Activated effector memory CD4-positive, alpha-beta T cell treated with anti-CD3 and anti-CD28 coated beads, Interleukin-2, amount 50 U/mL, for 16 hours (primary cell): Measurements from ENCODE around the gene MBD4.
"Not testable (repeated sequence)": the region's sequence is repeated elsewhere in the genome, so short reads cannot be mapped to it uniquely, and the experiment has no call there.

Experiments used
- DNase-seq: peaks from one replicate; pipeline ENCODE4 v3.0.0-alpha.2; 2020

The MBD4 gene

GRCh38 chr3:129439817-129440617, at the start of gene MBD4, which contains the start of gene IFT122:
TSS of gene MBD4 (minus strand) at chr3:129439948. CDS start at chr3:129439833, 115 bp downstream.
TSS of gene IFT122 (plus strand) at chr3:129440224. CDS start at chr3:129440331, 107 bp downstream.
- peak; percentile 100 for DNase-seq

- not testable (repeated sequence) for DNase-seq
Measured at GRCh38 chr3:129489258-129489657, 49.5 kb upstream of the MBD4 start.

GRCh38 chr3:129487868-129488335, 48.2 kb upstream of the MBD4 start:
- not testable (repeated sequence) for DNase-seq

- no peak for DNase-seq
Measured at GRCh38 chr3:129487183-129487867, 47.6 kb upstream of the MBD4 start.

GRCh38 chr3:129486664-129487035, 46.9 kb upstream of the MBD4 start:
- no peak for DNase-seq

GRCh38 chr3:129485721-129486663, 46.2 kb upstream of the MBD4 start:
- no peak for DNase-seq

GRCh38 chr3:129485146-129485545, 45.4 kb upstream of the MBD4 start:
- DNase-seq: not testable (repeated sequence)

GRCh38 chr3:129483870-129484269, 44.1 kb upstream of the MBD4 start:
- peak; percentile 31 for DNase-seq

- DNase-seq: peak; percentile 22
Measured at GRCh38 chr3:129482721-129483120, 43.0 kb upstream of the MBD4 start.

- peak; percentile 74 for DNase-seq
Measured at GRCh38 chr3:129481766-129482332, 42.1 kb upstream of the MBD4 start.

GRCh38 chr3:129481225-129481765, 41.5 kb upstream of the MBD4 start:
- peak; percentile 39 for DNase-seq

- no peak for DNase-seq
Measured at GRCh38 chr3:129476586-129476985, 36.8 kb upstream of the MBD4 start.

- DNase-seq: no peak
Measured at GRCh38 chr3:129475863-129476262, 36.1 kb upstream of the MBD4 start.

GRCh38 chr3:129474984-129475804, 35.4 kb upstream of the MBD4 start:
- DNase-seq: no peak

GRCh38 chr3:129473769-129474152, 34.0 kb upstream of the MBD4 start:
- no peak for DNase-seq

- DNase-seq: no peak
Measured at GRCh38 chr3:129473067-129473768, 33.5 kb upstream of the MBD4 start.

- DNase-seq: no peak
Measured at GRCh38 chr3:129470861-129471260, 31.1 kb upstream of the MBD4 start.

- DNase-seq: no peak
Measured at GRCh38 chr3:129469026-129469425, 29.3 kb upstream of the MBD4 start.

GRCh38 chr3:129467932-129468331, 28.2 kb upstream of the MBD4 start:
- no peak for DNase-seq

- DNase-seq: no peak
Measured at GRCh38 chr3:129463716-129464115, 24.0 kb upstream of the MBD4 start.

- DNase-seq: no peak
Measured at GRCh38 chr3:129463094-129463493, 23.3 kb upstream of the MBD4 start.
